Cardiac fibroblast (primary cell): Measurements from ENCODE around the gene KLHDC7B.

Experiments
- DNase-seq, 2 donors: peaks; one replicate each; pipeline versions ENCODE4 v3.0.0 to v3.0.0-alpha.2; 2010; ENCODE audit warnings: low read depth in 2 of 2
- H3K4me3 ChIP-seq, 2 donors: replicated peaks in 1 of 2; 1 replicate in 1 of 2; 2 replicates in 1 of 2; pipeline ENCODE4 v1.5.1; 2011; ENCODE audit warnings: low read depth in 2 of 2, low read length in 2 of 2, mild to moderate bottlenecking in 2 of 2, moderate library complexity in 1 of 2
- TF ChIP-seq, protein P1 (sequence below): IDR thresholded peaks from one replicate; pipeline ENCODE4 v1.5.1; 2011; ENCODE audit warnings: low read depth, mild to moderate bottlenecking, low read length, inconsistent platforms

The KLHDC7B gene

DNA sequence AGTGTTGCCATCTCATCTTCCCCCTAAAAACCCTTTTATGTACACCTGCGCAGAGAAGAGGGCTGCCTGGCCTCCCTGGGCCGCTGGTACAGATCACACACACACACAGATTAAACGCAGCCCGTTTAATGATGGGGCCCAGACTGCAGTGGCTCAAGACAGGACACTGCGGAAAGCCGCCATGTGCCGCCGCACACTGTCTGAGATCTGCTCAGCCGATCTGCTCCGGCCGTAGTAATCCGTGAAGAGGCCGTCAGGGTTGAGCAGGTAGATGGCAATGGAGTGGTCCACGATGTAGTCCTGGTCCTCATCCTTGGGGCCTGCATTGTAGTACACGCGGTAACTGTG is 22.3 kb upstream of the KLHDC7B start:
- no peak overlapping the region for H3K4me3 ChIP-seq
- TF ChIP-seq, protein P1, sequence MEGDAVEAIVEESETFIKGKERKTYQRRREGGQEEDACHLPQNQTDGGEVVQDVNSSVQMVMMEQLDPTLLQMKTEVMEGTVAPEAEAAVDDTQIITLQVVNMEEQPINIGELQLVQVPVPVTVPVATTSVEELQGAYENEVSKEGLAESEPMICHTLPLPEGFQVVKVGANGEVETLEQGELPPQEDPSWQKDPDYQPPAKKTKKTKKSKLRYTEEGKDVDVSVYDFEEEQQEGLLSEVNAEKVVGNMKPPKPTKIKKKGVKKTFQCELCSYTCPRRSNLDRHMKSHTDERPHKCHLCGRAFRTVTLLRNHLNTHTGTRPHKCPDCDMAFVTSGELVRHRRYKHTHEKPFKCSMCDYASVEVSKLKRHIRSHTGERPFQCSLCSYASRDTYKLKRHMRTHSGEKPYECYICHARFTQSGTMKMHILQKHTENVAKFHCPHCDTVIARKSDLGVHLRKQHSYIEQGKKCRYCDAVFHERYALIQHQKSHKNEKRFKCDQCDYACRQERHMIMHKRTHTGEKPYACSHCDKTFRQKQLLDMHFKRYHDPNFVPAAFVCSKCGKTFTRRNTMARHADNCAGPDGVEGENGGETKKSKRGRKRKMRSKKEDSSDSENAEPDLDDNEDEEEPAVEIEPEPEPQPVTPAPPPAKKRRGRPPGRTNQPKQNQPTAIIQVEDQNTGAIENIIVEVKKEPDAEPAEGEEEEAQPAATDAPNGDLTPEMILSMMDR: no peak
- no peak for DNase-seq

GRCh38 chr22:50523806-50524675 is 21.7 kb upstream of the KLHDC7B start:
- TF ChIP-seq, protein P1: no peak
- DNase-seq: no peak
- peak overlapping the region; percentile 75 to 82 for H3K4me3 ChIP-seq

- TF ChIP-seq, protein P1: no peak
- peak overlapping the region; percentile 75 to 82 for H3K4me3 ChIP-seq
- no peak for DNase-seq
Measured at GRCh38 chr22:50524676-50525103, 21.0 kb upstream of the KLHDC7B start.

GRCh38 chr22:50525104-50525857 is 20.4 kb upstream of the KLHDC7B start, which contains the start of gene SCO2:
Gene SCO2, minus strand, starts transcription at chr22:50525598. Its CDS starts 1,187 bp downstream, at chr22:50524411.
- TF ChIP-seq, protein P1: peak; percentile 31
- peak within 1 kb of the TSS; percentile 75 to 82 for H3K4me3 ChIP-seq
- peak; percentile 97 to 98 for DNase-seq

DNA sequence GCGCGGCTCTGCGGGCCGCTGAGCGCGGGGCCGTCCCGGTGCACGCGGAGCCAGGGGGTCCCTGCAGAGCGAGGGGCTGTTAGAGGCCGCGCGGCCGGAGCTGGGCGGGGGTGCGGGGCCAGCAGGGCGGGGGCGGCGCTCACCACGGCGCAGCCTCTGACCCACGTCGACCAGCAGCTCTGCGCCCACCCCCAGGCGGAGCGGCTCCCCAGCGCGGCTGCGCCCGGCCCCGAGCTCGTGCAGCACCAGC is 19.9 kb upstream of the KLHDC7B start:
- TF ChIP-seq, protein P1: no peak
- peak overlapping the region; percentile 75 to 82 for H3K4me3 ChIP-seq

GRCh38 chr22:50526108-50526833 is 19.4 kb upstream of the KLHDC7B start:
- peak; percentile 77 to 82 for DNase-seq
- TF ChIP-seq, protein P1: peak; percentile 16
- peak overlapping the region; percentile 75 to 82 for H3K4me3 ChIP-seq

More for the DNA sequence above, 19.9 kb upstream of the KLHDC7B start:
- no peak for DNase-seq
